Muscle of back (tissue), 11 donors: ENCODE measurements around the gene ABCA5. TPM values are rescaled to one million over a fixed set of nuclear protein-coding genes. Genes with fewer than 3 reads are reported as not detected.
"Not testable (repeated sequence)": the region's sequence is repeated elsewhere in the genome, so short reads cannot be mapped to it uniquely, and the experiment has no call there.

Experiments
- DNase-seq, 3 donors: peaks; one replicate each; pipeline versions ENCODE4 v3.0.0 to v3.0.0-alpha.2; 2013
- polyA plus RNA-seq, 10 donors: library from polyadenylated mRNA; unstranded; fragments of 120-200 nt; gene quantifications; one replicate each; pipeline ENCODE4 v1.2.1, GENCODE V29; 2013; ENCODE audit not compliant: insufficient read length in 10 of 10

The ABCA5 gene
- polyA plus RNA-seq, 10 donors, result 11.4 to 28.1 (median 19.4) TPM

DNA sequence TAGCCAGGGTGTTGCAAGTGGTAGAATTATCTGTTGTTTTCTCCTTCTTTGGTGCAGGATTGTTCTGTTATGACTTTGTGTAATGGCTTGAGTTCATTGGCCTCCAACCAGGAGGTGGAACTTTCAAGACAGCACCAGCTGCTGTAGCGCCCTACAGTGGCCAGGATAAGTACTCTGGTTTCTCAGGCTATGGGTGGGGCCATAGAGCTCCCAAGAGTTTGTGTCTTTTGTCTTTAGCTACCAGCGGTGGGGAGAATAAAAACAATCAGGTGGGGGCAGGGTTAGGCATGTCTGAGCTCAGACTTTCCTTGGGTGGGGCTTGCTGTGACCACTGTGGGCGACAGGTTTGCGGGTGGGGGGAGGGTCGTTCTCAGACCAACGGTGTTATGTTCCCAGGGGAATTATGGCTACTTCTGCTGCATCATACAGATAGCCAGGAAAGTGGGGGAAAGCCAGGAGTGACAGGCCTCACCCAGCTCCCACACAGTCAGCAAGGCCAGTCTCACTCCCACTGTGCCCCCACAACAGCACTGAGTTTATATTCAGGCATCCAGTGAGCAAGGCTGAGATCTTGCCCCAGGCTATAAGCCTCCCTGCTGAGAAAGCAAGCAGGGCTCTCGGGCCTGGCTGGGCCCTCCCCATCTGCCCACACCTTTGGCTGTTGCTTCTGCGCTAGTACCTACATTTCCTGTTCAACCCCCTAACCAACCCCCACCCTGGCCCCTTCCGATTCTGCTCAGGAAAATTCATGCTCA is 113.7 kb downstream of the ABCA5 start:
- no peak for DNase-seq

DNA sequence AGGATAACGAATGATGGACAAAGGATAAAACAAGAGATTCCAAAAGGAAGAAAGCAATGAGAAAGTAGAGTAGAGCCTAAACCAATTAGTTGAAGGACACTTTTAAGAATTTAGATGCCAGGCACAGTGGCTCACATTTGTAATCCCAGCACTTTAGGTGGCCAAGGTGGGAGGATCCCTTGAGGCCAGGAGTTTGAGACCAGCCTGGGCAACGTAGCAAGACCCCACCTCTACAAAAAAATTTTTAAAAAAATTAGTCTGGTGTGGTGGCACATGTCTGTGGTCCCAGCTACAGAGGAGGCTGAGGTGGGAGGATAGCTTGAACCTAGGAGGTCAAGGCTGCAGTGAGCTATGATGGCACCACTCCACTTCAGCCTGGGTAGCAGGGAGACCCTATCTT is 118.3 kb downstream of the ABCA5 start:
- no peak for DNase-seq

DNA sequence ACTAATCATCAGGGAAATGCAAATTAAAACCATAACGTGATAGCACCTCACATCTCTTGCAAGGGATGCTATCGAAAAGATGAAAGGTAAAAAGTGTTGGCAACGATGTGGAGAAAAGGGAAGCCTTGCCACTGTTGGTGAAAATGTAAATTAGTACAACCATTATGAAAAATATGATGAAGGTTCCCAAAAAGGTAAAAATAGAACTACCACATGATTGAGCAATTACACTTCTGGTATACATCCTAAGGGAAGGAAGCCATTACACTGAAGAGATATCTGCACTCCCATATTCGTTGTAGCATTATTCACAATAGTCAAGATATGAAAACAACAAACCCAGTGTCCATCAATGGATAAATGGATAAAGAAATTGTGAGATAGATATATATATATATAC is 119.8 kb downstream of the ABCA5 start:
- no peak for DNase-seq

DNA sequence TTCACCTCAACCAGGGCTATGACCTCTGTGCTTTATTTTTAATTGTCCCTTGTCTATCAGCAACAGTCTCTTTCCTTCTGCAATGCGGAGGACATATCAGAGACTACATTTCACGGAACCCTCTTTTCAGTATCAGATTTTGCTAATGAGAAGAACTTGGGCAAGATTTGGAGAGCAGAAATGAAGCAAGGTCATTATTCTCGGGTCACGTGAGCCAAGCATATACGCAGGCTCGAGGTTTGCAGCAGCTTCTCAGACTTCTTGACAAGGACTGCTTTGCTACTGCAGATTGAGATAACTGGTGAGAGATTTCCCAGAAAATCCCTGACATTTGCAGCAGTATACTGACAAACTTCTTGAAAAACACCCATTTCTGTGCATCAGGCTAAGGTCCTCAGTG is 128.7 kb downstream of the ABCA5 start:
- no peak for DNase-seq

DNA sequence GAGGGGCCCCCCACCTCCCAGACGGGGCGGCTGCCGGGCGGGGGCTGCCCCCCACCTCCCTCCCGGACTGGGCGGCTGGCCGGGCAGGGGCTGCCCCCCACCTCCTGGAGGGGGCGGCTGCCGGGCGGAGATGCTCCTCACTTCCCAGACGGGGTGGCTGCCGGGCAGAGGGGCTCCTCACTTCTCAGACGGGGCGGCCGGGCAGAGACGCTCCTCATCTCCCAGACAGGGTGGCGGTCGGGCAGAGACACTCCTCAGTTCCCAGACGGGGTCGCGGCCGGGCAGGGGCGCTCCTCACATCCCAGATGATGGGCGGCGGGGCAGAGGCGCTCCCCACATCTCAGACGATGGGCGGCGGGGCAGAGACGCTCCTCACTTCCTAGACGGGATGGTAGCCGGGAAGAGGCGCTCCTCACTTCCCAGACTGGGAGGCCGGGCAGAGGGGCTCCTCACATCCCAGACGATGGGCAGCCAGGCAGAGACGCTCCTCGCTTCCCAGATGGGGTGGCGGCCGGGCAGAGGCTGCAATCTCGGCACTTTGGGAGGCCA is 130.8 kb downstream of the ABCA5 start:
- not testable (repeated sequence) for DNase-seq

Other genes starting within 250 kb of the ABCA5 start
- 10 to 100 TPM in 6 of 10 donors, 1 to 10 TPM in 4; 8.3 to 16.5 (median 10.2) TPM for gene ABCA6, start 185.2 kb downstream of the ABCA5 start, polyA plus RNA-seq
- 10 to 100 TPM in 4 of 10 donors, 1 to 10 TPM in 6; 2.7 to 32.8 (median 9.6) TPM for gene ABCA10, start 98.3 kb downstream of the ABCA5 start, polyA plus RNA-seq
- gene MAP2K6, start 87.6 kb upstream of the ABCA5 start, polyA plus RNA-seq, result 10 to 100 TPM; 11.6 to 23.9 (median 18.0) TPM